ENCODE data around the gene GARIN5B.

GRCh38 chr19:55339889-55340783 lies 22.9 kb downstream of the GARIN5B start:
- TF ChIP-seq POLR2A (IDR thresholded peaks at IDR 0.05) (no peak), CTCF (IDR thresholded peaks at IDR 0.05) (no peak)
